Common myeloid progenitor, CD34-positive (primary cell): ENCODE results near the gene HTT-AS. TPM values are rescaled to one million over a fixed set of nuclear protein-coding genes. Genes with fewer than 3 reads are reported as not detected.

Experiments
- CTCF ChIA-PET: fragments of 350-600 bp; sonication (Branson Sonifier 250); formaldehyde crosslinking; loops from one replicate; lab custom pipeline; 2021; ENCODE audit warnings: antibody characterized with exemption; lab: Charles Lee
- POLR2A ChIA-PET: fragments of 350-600 bp; sonication (Branson Sonifier 250); formaldehyde crosslinking; loops from one replicate; lab custom pipeline; 2021; ENCODE audit warnings: antibody characterized with exemption; lab: Charles Lee
- DNase-seq, 3 donors: peaks; one replicate each; pipeline versions ENCODE4 v3.0.0 to v3.0.0-alpha.2; 2013
- H3K27ac ChIP-seq, 2 experiments: 1 replicate in 1 of 2; 2 replicates in 1 of 2; pipeline ENCODE4 v1.7.0; 2013; ENCODE audit warnings: inconsistent platforms in 2 of 2, low read length in 2 of 2, mild to moderate bottlenecking in 2 of 2, low read depth in 1 of 2, moderate library complexity in 1 of 2; ENCODE audit not compliant: severe bottlenecking in 2 of 2, insufficient read depth in 1 of 2, poor library complexity in 1 of 2
- H3K27me3 ChIP-seq, 5 experiments: replicated peaks in 2 of 5; 1 replicate in 3 of 5; 2 replicates in 2 of 5; pipeline versions ENCODE4 v1.6.1 to v1.7.0; 2013; ENCODE audit warnings: low read length in 4 of 5, mild to moderate bottlenecking in 2 of 5, moderate library complexity in 2 of 5, inconsistent platforms in 1 of 5; ENCODE audit not compliant: insufficient read depth in 5 of 5, control insufficient read depth in 4 of 5
- H3K36me3 ChIP-seq, 4 experiments: 1 replicate in 2 of 4; 2 replicates in 2 of 4; pipeline versions ENCODE4 v1.6.1 to v1.7.0; 2013; ENCODE audit warnings: low read length in 3 of 4, control low read depth in 1 of 4, mild to moderate bottlenecking in 1 of 4; ENCODE audit not compliant: control insufficient read depth in 4 of 4, insufficient read depth in 4 of 4
- H3K4me1 ChIP-seq, 4 experiments: 1 replicate in 3 of 4; 2 replicates in 1 of 4; pipeline versions ENCODE4 v1.6.1 to v1.7.1; 2013; ENCODE audit warnings: low read length in 3 of 4, mild to moderate bottlenecking in 3 of 4, control low read depth in 1 of 4, inconsistent platforms in 1 of 4, moderate library complexity in 1 of 4; ENCODE audit not compliant: control insufficient read depth in 4 of 4, insufficient read depth in 4 of 4; ENCODE audit errors: control extremely low read depth in 1 of 4
- H3K4me3 ChIP-seq, 7 experiments: 1 replicate in 4 of 7; 2 replicates in 3 of 7; pipeline versions ENCODE4 v1.5.1 to v1.7.0; 2013; ENCODE audit warnings: mild to moderate bottlenecking in 7 of 7, low read length in 6 of 7, moderate library complexity in 6 of 7, inconsistent platforms in 2 of 7, low read depth in 2 of 7, control low read depth in 1 of 7; ENCODE audit not compliant: insufficient read depth in 4 of 7, control insufficient read depth in 1 of 7; ENCODE audit errors: extremely low read depth in 1 of 7
- H3K9me3 ChIP-seq, 5 experiments: 1 replicate in 4 of 5; 2 replicates in 1 of 5; pipeline versions ENCODE4 v1.6.1 to v1.7.1; 2013; ENCODE audit warnings: low read length in 4 of 5, mild to moderate bottlenecking in 2 of 5, inconsistent platforms in 1 of 5, low read depth in 1 of 5, moderate library complexity in 1 of 5; ENCODE audit not compliant: control insufficient read depth in 4 of 5, insufficient read depth in 2 of 5; ENCODE audit errors: control extremely low read depth in 1 of 5
- WGBS: methylation state at CpG from one replicate; pipeline ENCODE4 v1.1.5; 2013; ENCODE audit not compliant: insufficient coverage; 5-methylcytosine and 5-hydroxymethylcytosine counted together
- polyA plus RNA-seq: library from polyadenylated mRNA; unstranded; fragments of 120-200 nt; gene quantifications from one replicate; pipeline ENCODE4 v1.2.1, GENCODE V29; 2013

The HTT-AS gene
- not detected for polyA plus RNA-seq

DNA sequence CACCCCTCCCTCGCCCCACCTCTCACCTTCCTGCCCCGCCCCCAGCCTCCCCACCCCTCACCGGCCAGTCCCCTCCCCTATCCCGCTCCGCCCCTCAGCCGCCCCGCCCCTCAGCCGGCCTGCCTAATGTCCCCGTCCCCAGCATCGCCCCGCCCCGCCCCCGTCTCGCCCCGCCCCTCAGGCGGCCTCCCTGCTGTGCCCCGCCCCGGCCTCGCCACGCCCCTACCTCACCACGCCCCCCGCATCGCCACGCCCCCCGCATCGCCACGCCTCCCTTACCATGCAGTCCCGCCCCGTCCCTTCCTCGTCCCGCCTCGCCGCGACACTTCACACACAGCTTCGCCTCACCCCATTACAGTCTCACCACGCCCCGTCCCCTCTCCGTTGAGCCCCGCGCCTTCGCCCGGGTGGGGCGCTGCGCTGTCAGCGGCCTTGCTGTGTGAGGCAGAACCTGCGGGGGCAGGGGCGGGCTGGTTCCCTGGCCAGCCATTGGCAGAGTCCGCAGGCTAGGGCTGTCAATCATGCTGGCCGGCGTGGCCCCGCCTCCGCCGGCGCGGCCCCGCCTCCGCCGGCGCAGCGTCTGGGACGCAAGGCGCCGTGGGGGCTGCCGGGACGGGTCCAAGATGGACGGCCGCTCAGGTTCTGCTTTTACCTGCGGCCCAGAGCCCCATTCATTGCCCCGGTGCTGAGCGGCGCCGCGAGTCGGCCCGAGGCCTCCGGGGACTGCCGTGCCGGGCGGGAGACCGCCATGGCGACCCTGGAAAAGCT is at the start of gene HTT-AS, which contains the start of gene HTT:
Gene HTT-AS (minus strand): TSS at position 461 of the 768 bp plus-strand sequence.
Gene HTT (plus strand): TSS at position 604 of the 768 bp plus-strand sequence. CDS start 145 bp downstream, at position 749.
- no peaks in the 10 kb centered on the region for H3K27me3 ChIP-seq
- WGBS = 0% methylated on average over 51 of the region's 81 CpGs
- H3K36me3 ChIP-seq = no peaks in the 10 kb centered on the region
- no peaks in the 10 kb centered on the region for H3K9me3 ChIP-seq
- ChIA-PET POLR2A (interaction anchor here (0.6 kb wide), 3 partner anchors 66 to 1333 kb away, joined by 3 to 5 read pairs (median 4); no protein-coding TSS in a partner anchor), CTCF (interaction anchor here (3.2 kb wide), 1 partner anchor 28 kb away, joined by 15 read pairs; no protein-coding TSS in a partner anchor)
- H3K27ac ChIP-seq = peak within 1 kb of the TSS; percentile 68 to 87
- peak; percentile 92 to 98 (median 97) for DNase-seq
- H3K4me3 ChIP-seq = peak within 1 kb of the TSS; percentile 88 to 99 (median 94)
- H3K4me1 ChIP-seq = peaks cover 17 to 45% (median 43%) of the 10 kb centered on the region in 4 experiments

GRCh38 chr4:3123181-3123671 is 48.9 kb upstream of the HTT-AS start:
- Histone ChIP-seq H3K4me3 (no peak overlapping the region), H3K27ac (no peak overlapping the region), H3K36me3 (peaks cover 6 to 54% (median 40%) of the 10 kb centered on the region in 4 experiments), H3K9me3 (no peaks in the 10 kb centered on the region), H3K27me3 (no peaks in the 10 kb centered on the region), H3K4me1 (peaks cover 0 to 23% (median 14%) of the 10 kb centered on the region in 4 experiments)
- DNase-seq = no peak
- CTCF ChIA-PET = interaction anchor here (1.2 to 5.0 kb wide), 6 partner anchors 9 to 77 kb away, joined by 3 to 37 read pairs (median 6); no protein-coding TSS in a partner anchor
- POLR2A ChIA-PET = interaction anchor here (0.6 kb wide), 1 partner anchor 72 kb away, joined by 3 read pairs; no protein-coding TSS in a partner anchor
- 100% methylated on average over 1 of the region's 3 CpGs for WGBS

- no peaks in the 10 kb centered on the region for H3K27me3 ChIP-seq
- H3K9me3 ChIP-seq = no peaks in the 10 kb centered on the region
- H3K36me3 ChIP-seq = peaks cover 7 to 55% (median 36%) of the 10 kb centered on the region in 4 experiments
- 19% methylated on average over 7 of the region's 9 CpGs for WGBS
- peak overlapping the region in 1 of 2 experiments; percentile 40 for H3K27ac ChIP-seq
- ChIA-PET CTCF (interaction anchor here (1.2 to 5.0 kb wide), 5 partner anchors 10 to 76 kb away, joined by 3 to 37 read pairs (median 5); no protein-coding TSS in a partner anchor), POLR2A (no interaction called here)
- H3K4me3 ChIP-seq = no peak overlapping the region
- peaks cover 0 to 23% (median 14%) of the 10 kb centered on the region in 4 experiments for H3K4me1 ChIP-seq
- peak; percentile 29 to 58 (median 54) for DNase-seq
These were observed 47.8 kb upstream of the HTT-AS start for GRCh38 chr4:3122081-3122563.

DNA sequence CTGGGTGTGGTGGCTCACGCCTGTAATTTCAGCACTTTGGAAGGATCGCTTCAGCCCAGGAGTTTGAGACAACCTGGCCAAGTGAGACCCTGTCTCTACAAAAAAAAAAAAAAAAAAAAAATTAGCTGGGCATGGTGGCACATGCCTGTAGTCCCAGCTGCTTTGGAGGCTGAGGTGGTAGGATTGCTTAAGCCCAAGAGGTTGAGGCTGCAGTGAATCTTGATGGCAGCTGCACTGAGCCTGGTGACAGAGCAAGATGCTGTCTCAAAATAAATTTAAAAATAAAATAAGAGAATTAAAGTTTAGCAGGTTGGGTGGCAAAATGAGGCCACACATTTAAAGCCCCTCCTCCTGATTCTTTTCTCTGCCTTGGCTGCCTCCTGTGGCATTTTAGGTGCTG is 47.3 kb upstream of the HTT-AS start:
- no peaks in the 10 kb centered on the region for H3K9me3 ChIP-seq
- ChIA-PET POLR2A (no interaction called here), CTCF (interaction anchor here (1.2 to 5.0 kb wide), 4 partner anchors 10 to 75 kb away, joined by 3 to 37 read pairs (median 8); no protein-coding TSS in a partner anchor)
- H3K27me3 ChIP-seq = no peaks in the 10 kb centered on the region
- no CpG with 5 or more reads among the region's 2 CpGs for WGBS
- peaks cover 0 to 23% (median 14%) of the 10 kb centered on the region in 4 experiments for H3K4me1 ChIP-seq
- no peak for DNase-seq
- H3K36me3 ChIP-seq = peaks cover 12 to 54% (median 35%) of the 10 kb centered on the region in 4 experiments
- no peak overlapping the region for H3K4me3 ChIP-seq
- H3K27ac ChIP-seq = peak overlapping the region in 1 of 2 experiments; percentile 40

- Histone ChIP-seq H3K4me3 (no peak overlapping the region), H3K9me3 (no peaks in the 10 kb centered on the region), H3K27ac (no peak overlapping the region), H3K36me3 (peaks cover 16 to 56% (median 38%) of the 10 kb centered on the region in 4 experiments), H3K27me3 (no peaks in the 10 kb centered on the region), H3K4me1 (peaks cover 0 to 23% (median 14%) of the 10 kb centered on the region in 4 experiments)
- CTCF ChIA-PET = interaction anchor here (0.8 to 5.0 kb wide), 4 partner anchors 8 to 14 kb away, joined by 4 to 37 read pairs (median 8); no protein-coding TSS in a partner anchor
- 91% methylated on average over 2 of the region's 9 CpGs for WGBS
- DNase-seq = no peak
- POLR2A ChIA-PET = interaction anchor here (0.7 to 1.5 kb wide), 2 partner anchors 9 to 105 kb away, joined by 4 to 5 read pairs; no protein-coding TSS in a partner anchor
These were observed 46.8 kb upstream of the HTT-AS start for GRCh38 chr4:3121110-3121509.

- Histone ChIP-seq H3K27ac (no peak overlapping the region), H3K9me3 (no peaks in the 10 kb centered on the region), H3K36me3 (peaks cover 27 to 67% (median 51%) of the 10 kb centered on the region in 4 experiments), H3K27me3 (no peaks in the 10 kb centered on the region), H3K4me3 (no peak overlapping the region), H3K4me1 (peaks cover 0 to 23% (median 14%) of the 10 kb centered on the region in 4 experiments)
- no peak for DNase-seq
- WGBS = 100% methylated on average over 1 of the region's 2 CpGs
- ChIA-PET CTCF (interaction anchor here (1.9 to 2.6 kb wide), 2 partner anchors 12 to 15 kb away, joined by 5 to 10 read pairs; no protein-coding TSS in a partner anchor), POLR2A (no interaction called here)
These were observed 45.1 kb upstream of the HTT-AS start for GRCh38 chr4:3119464-3119863.
